A549 (cell line): ENCODE results near the gene FAM20C. TPM values are rescaled to one million over a fixed set of nuclear protein-coding genes. Genes with fewer than 3 reads are reported as not detected.

Experiments used
- ATAC-seq, 2 experiments: fragments of 200-7000 bp in 1 of 2; fragments of >200 bp in 1 of 2; cut with Nextera tagmentation in 1 of 2; cut with Tn5 transposase in 1 of 2; 3 replicates each; pipeline versions ENCODE4 v1.8.0 to v1.9.1; 2018 to 2020; ENCODE audit warnings: mild to moderate bottlenecking in 1 of 2, moderate library complexity in 1 of 2
- CTCF ChIA-PET: fragments of 300-600 bp; sonication (Branson Sonifier 250); formaldehyde crosslinking; extraction: SDS; loops from one replicate; lab custom pipeline; 2021; ENCODE audit warnings: antibody characterized with exemption, inconsistent platforms; lab: Yijun Ruan, JAX
- POLR2A ChIA-PET: fragments of 350-600 bp; formaldehyde crosslinking; extraction: SDS; loops from one replicate; lab custom pipeline; 2021; ENCODE audit warnings: antibody characterized with exemption, inconsistent platforms; lab: Yijun Ruan, JAX
- DNase-seq, 2 experiments: peaks; one replicate each; pipeline versions ENCODE4 v3.0.0 to v3.0.0-alpha.2; 2011 to 2016; ENCODE audit warnings: low read depth in 1 of 2, low spot score in 1 of 2
- FAIRE-seq: peaks from 2 replicates; lab custom pipeline; 2011; peaks lifted over from hg19 to GRCh38; lab: Jason Lieb, UNC
- H3K27ac ChIP-seq, 2 experiments: fragments of >200 bp; sonication (Bioruptor Twin); formaldehyde crosslinking; 3 replicates each; pipeline ENCODE4 v1.5.1; 2016 to 2017
- H3K4me1 ChIP-seq: fragments of >200 bp; sonication (Bioruptor Twin); formaldehyde crosslinking; 3 replicates; pipeline ENCODE4 v1.6.1; 2016
- H3K4me2 ChIP-seq: fragments of >200 bp; sonication (Bioruptor Twin); formaldehyde crosslinking; 3 replicates; pipeline ENCODE4 v1.6.1; 2016
- H3K4me3 ChIP-seq: fragments of >200 bp; sonication (Bioruptor Twin); formaldehyde crosslinking; 3 replicates; pipeline ENCODE4 v1.5.1; 2016
- H3K9me3 ChIP-seq: fragments of >200 bp; sonication (Bioruptor Twin); formaldehyde crosslinking; 3 replicates; pipeline ENCODE4 v1.6.1; 2016
- ATOH8 ChIP-seq: fragments of 250-450 bp; sonication (Bioruptor Pico); IDR thresholded peaks from 2 replicates; pipeline ENCODE4 v1.5.0; 2020; ENCODE audit warnings: low read depth, mild to moderate bottlenecking, moderate library complexity
- CBX8 ChIP-seq: fragments of 200-600 bp; sonication (generic); IDR thresholded peaks from 2 replicates; pipeline ENCODE4 v1.6.1; 2016
- CEBPB ChIP-seq, 2 experiments: fragments of >200 bp in 1 of 2; sonication (Bioruptor Twin) in 1 of 2; formaldehyde crosslinking in 1 of 2; IDR thresholded peaks; 2 replicates each; pipeline ENCODE4 v1.6.1; 2012 to 2016
- CHD2 ChIP-seq: fragments of 150-350 bp; IDR thresholded peaks from 2 replicates; pipeline ENCODE4 v1.6.1; 2014; ENCODE audit warnings: low read length; ENCODE audit not compliant: partially characterized antibody
- CHD4 ChIP-seq: fragments of 200-600 bp; sonication (generic); IDR thresholded peaks from 2 replicates; pipeline ENCODE4 v1.6.1; 2016; ENCODE audit warnings: antibody characterized with exemption, mild to moderate bottlenecking, borderline replicate concordance
- CTCF ChIP-seq: fragments of >200 bp; sonication (Bioruptor Twin); formaldehyde crosslinking; IDR thresholded peaks from 3 replicates; pipeline ENCODE4 v1.5.1; 2016
- EHF ChIP-seq: fragments of 250-450 bp; sonication (Bioruptor Pico); IDR thresholded peaks from 2 replicates; pipeline ENCODE4 v1.5.0; 2020; ENCODE audit warnings: mild to moderate bottlenecking
- EP300 ChIP-seq, 2 experiments: fragments of >200 bp; sonication (Bioruptor Twin); formaldehyde crosslinking; IDR thresholded peaks; 2 replicates in 1 of 2; 3 replicates in 1 of 2; pipeline ENCODE4 v1.6.1; 2016 to 2017
- ESRRA ChIP-seq: fragments of 150-350 bp; IDR thresholded peaks from 2 replicates; pipeline ENCODE4 v1.6.1; 2014; ENCODE audit warnings: mild to moderate bottlenecking, low read length, borderline replicate concordance
- FOXS1 ChIP-seq: fragments of 250-450 bp; sonication (Bioruptor Pico); IDR thresholded peaks from 2 replicates; pipeline ENCODE4 v1.5.0; 2020; ENCODE audit warnings: mild to moderate bottlenecking, moderate library complexity
- HDAC2 ChIP-seq: fragments of 200-600 bp; sonication (generic); IDR thresholded peaks from 2 replicates; pipeline ENCODE4 v1.6.1; 2016
- HEYL ChIP-seq: fragments of 250-450 bp; sonication (Bioruptor Pico); IDR thresholded peaks from 2 replicates; pipeline ENCODE4 v1.8.0; 2021; ENCODE audit warnings: mild to moderate bottlenecking, moderate library complexity
- HOXB13 ChIP-seq: fragments of 250-450 bp; sonication (Bioruptor Pico); IDR thresholded peaks from 2 replicates; pipeline ENCODE4 v1.5.0; 2020; ENCODE audit warnings: low read depth, mild to moderate bottlenecking, moderate library complexity
- JUNB ChIP-seq: fragments of >200 bp; sonication (Bioruptor Twin); formaldehyde crosslinking; IDR thresholded peaks from 2 replicates; pipeline ENCODE4 v1.6.1; 2016
- MAFK ChIP-seq: fragments of 450-650 bp; IDR thresholded peaks from 2 replicates; pipeline ENCODE4 v1.6.1; 2014; ENCODE audit not compliant: partially characterized antibody
- MAZ ChIP-seq: fragments of 150-350 bp; IDR thresholded peaks from 2 replicates; pipeline ENCODE4 v1.6.1; 2014; ENCODE audit warnings: antibody characterized with exemption, low read depth, low read length, borderline replicate concordance
- MYC ChIP-seq: IDR thresholded peaks from 2 replicates; pipeline ENCODE4 v1.6.1; 2012; ENCODE audit warnings: mild to moderate bottlenecking, inconsistent platforms, low read length, improper control_type of control experiment, borderline replicate concordance
- NR3C1 ChIP-seq: fragments of >200 bp; sonication (Bioruptor Twin); formaldehyde crosslinking; IDR thresholded peaks from 3 replicates; pipeline ENCODE4 v1.6.1; 2017
- RCOR1 ChIP-seq: fragments of 150-350 bp; IDR thresholded peaks from 2 replicates; pipeline ENCODE4 v1.6.1; 2014; ENCODE audit warnings: antibody characterized with exemption, low read length, low read depth
- REST ChIP-seq: fragments of 200-600 bp; sonication (generic); IDR thresholded peaks from 2 replicates; pipeline ENCODE4 v1.6.1; 2016; ENCODE audit warnings: antibody characterized with exemption, mild to moderate bottlenecking, moderate library complexity
- RFX5 ChIP-seq: fragments of 450-650 bp; IDR thresholded peaks from 2 replicates; pipeline ENCODE4 v1.7.1; 2014; ENCODE audit warnings: antibody characterized with exemption, mild to moderate bottlenecking, moderate library complexity
- SREBF2 ChIP-seq: fragments of 450-650 bp; IDR thresholded peaks from 2 replicates; pipeline ENCODE4 v1.6.1; 2014; ENCODE audit warnings: mild to moderate bottlenecking, moderate library complexity
- ZFP36 ChIP-seq: fragments of 450-650 bp; IDR thresholded peaks from 2 replicates; pipeline ENCODE4 v1.6.1; 2014; ENCODE audit warnings: borderline replicate concordance; ENCODE audit not compliant: partially characterized antibody
- WGBS: methylation state at CpG from one replicate; pipeline ENCODE4 v1.1.6; 2017; ENCODE audit errors: missing lambda C conversion rate; 5-methylcytosine and 5-hydroxymethylcytosine counted together
- polyA plus RNA-seq, 4 experiments: library from polyadenylated mRNA; depleted of rRNA in 3 of 4; stranded (reverse); fragments of >200 nt; fragmentation: RNase III in 1 of 4; extraction: RNeasy Plus Mini Kit Qiagen cat#74134 plus additional on column Dnase treatment in 1 of 4; gene quantifications; 2 replicates in 3 of 4; 3 replicates in 1 of 4; pipeline ENCODE4 v1.2.3, GENCODE V29; 2011 to 2017

FAM20C gene
- polyA plus RNA-seq, 2 of the 4 experiments (the other 2 are of a cell fraction) = 5.6 to 20.3 TPM

- ChIA-PET POLR2A (no interaction called here), CTCF (no interaction called here)
- H3K4me3 ChIP-seq = no peak overlapping the region
- no peaks in the 10 kb centered on the region for H3K9me3 ChIP-seq
- no peak for ATAC-seq
- no peak for FAIRE-seq
- DNase-seq = no peak
- 0 out of 3 replicates have a peak overlapping the region, but pooled peaks have one; percentile 9 for H3K4me2 ChIP-seq
- no peak for TF ChIP-seq CHD4
- TF ChIP-seq NR3C1 = no peak
- TF ChIP-seq RFX5 = no peak
- TF ChIP-seq RCOR1 = no peak
- no peak for TF ChIP-seq CHD2
- TF ChIP-seq CEBPB (IDR thresholded peaks at IDR 0.05) = no peak
- no peak for TF ChIP-seq MAZ
- no peak for TF ChIP-seq ESRRA
- no peak overlapping the region for H3K27ac ChIP-seq
- peaks cover 8% of the 10 kb centered on the region; the same call in 2 of the 3 replicates for H3K4me1 ChIP-seq
- 40% methylated on average over 3 of the region's 3 CpGs for WGBS
Measured at GRCh38 chr7:155469-155900, 36.9 kb upstream of the FAM20C start.

DNA sequence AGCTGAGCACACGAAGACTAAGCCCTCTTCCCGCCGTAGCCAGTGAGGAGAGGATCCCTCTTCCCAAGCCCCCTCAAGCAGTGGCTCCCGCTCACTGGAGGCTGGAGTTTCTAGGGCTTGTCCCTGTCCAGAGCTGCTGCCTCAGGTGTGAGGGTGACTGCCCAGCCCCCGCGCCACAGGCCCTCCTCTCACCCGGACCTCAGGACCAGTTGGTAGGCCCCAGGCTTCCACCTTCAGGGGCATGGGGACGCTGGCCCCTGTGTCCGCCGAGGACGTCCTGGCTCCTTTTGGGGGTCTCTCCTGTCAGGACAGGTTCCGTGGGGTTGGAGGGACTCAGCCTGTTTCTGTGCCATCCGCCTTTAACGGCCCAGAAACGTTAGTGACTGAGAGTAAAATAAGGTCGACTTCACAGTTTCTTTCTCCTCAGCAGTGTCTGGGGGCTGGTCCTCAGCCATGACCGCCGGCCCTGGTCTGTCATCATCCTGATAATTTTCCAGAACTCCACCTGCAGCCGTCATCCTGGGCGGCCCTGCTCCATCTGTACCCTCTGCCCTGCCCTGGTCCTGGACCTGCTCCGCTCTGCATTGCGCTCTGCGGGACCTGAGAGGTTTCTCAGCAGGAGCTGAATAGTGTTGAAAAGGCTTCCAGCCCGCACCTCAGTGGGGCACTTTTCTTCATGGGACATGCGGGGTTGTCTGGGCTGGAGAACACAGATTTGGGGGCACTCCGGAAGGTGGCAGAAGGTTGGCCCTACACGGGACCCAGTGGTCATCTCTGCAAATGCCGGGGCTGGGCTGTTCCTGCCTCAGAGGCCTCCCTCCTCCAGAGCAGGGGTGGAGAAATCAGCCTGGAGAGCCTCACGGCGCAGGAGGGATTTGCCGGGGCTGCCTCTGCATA is 36.0 kb upstream of the FAM20C start:
- no peak overlapping the region for H3K27ac ChIP-seq
- H3K4me2 ChIP-seq = no peak overlapping the region
- ChIA-PET CTCF (no interaction called here), POLR2A (no interaction called here)
- no peak for TF ChIP-seq CTCF
- TF ChIP-seq CHD2 = no peak
- no peak for TF ChIP-seq NR3C1
- TF ChIP-seq JUNB = no peak
- no peak for TF ChIP-seq CHD4
- TF ChIP-seq SREBF2 = no peak
- no peak for TF ChIP-seq CBX8
- TF ChIP-seq FOXS1 (CRISPR knock-in tag) = no peak
- TF ChIP-seq HDAC2 = no peak
- FAIRE-seq = no peak
- no peak for ATAC-seq
- no peaks in the 10 kb centered on the region for H3K9me3 ChIP-seq
- H3K4me1 ChIP-seq = peaks cover 8% of the 10 kb centered on the region; the same call in 2 of the 3 replicates
- H3K4me3 ChIP-seq = no peak overlapping the region
- WGBS = 72% methylated on average over 21 of the region's 31 CpGs
- no peak for DNase-seq

DNA sequence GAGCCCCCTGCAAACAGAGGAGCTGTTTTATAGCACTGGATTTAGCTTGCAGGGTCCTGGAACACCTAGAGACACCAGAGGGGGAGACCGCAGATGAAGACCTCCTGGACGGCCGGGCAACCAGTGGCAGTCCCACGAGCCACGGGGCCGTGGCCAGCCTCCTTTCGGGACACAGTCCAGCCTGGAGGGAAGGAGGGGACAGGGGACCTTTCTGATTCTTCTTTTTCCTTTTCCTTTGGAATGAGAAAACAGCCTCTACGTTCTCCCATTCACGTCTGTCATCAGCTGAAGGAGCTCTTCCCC is 35.4 kb upstream of the FAM20C start:
- no peak overlapping the region for H3K4me2 ChIP-seq
- 60% methylated on average over 9 of the region's 9 CpGs for WGBS
- H3K9me3 ChIP-seq = no peaks in the 10 kb centered on the region
- no peak overlapping the region for H3K27ac ChIP-seq
- no peak overlapping the region for H3K4me3 ChIP-seq
- CTCF ChIA-PET = no interaction called here
- ATAC-seq = no peak
- DNase-seq = no peak
- H3K4me1 ChIP-seq = peaks cover 8% of the 10 kb centered on the region; the same call in 2 of the 3 replicates
- TF ChIP-seq EP300 (IDR thresholded peaks at IDR 0.05) (no peak), ZFP36 (no peak), REST (no peak), HEYL (CRISPR knock-in tag) (no peak), HOXB13 (no peak), MAFK (no peak), ATOH8 (no peak), HDAC2 (no peak), MYC (no peak), EHF (CRISPR knock-in tag) (no peak)
- no peak for FAIRE-seq
- POLR2A ChIA-PET = no interaction called here
